OCI-LY7 (cell line): ENCODE measurements around the gene PRKCA. TPM values are rescaled to one million over a fixed set of nuclear protein-coding genes. Genes with fewer than 3 reads are reported as not detected.

ENCODE experiments used
- BruUV-seq: library from RNA; stranded (reverse); fragments of 400-500 nt; replicated peaks from 2 replicates; lab custom pipeline; 2021; lab: Mats Ljungman, UMichigan
- CTCF ChIA-PET: fragments of 300-600 bp; sonication (Branson Sonifier 250); formaldehyde crosslinking; loops from one replicate; lab custom pipeline; 2022; ENCODE audit warnings: antibody characterized with exemption; ENCODE audit not compliant: unreplicated experiment; lab: Charles Lee
- POLR2A ChIA-PET: fragments of 300-600 bp; sonication (Branson Sonifier 250); formaldehyde crosslinking; loops from one replicate; lab custom pipeline; 2022; ENCODE audit warnings: antibody characterized with exemption; lab: Charles Lee
- DNase-seq: peaks from one replicate; pipeline ENCODE4 v3.0.0-alpha.2; 2015; ENCODE audit warnings: low spot score
- H2AFZ ChIP-seq: fragments of 200-600 bp; sonication (generic), shearing (Covaris generic); 2 replicates; pipeline ENCODE4 v1.6.1; 2014; ENCODE audit warnings: mild to moderate bottlenecking, antibody characterized with exemption, low read length, moderate library complexity
- H3K27ac ChIP-seq: fragments of 200-600 bp; sonication (generic); 2 replicates; pipeline ENCODE4 v1.5.1; 2014; ENCODE audit warnings: mixed run types, low read depth, mild to moderate bottlenecking, moderate library complexity, low read length, inconsistent platforms; ENCODE audit not compliant: poor library complexity, severe bottlenecking
- H3K36me3 ChIP-seq: fragments of 200-600 bp; sonication (generic); 2 replicates; pipeline ENCODE4 v1.6.1; 2014; ENCODE audit warnings: mild to moderate bottlenecking, antibody characterized with exemption, low read length, moderate library complexity, mixed read lengths; ENCODE audit not compliant: insufficient read depth
- H3K4me1 ChIP-seq: fragments of 200-600 bp; sonication (generic); 2 replicates; pipeline ENCODE4 v1.5.1; 2014; ENCODE audit warnings: mild to moderate bottlenecking, low read length; ENCODE audit not compliant: insufficient read depth, poor library complexity, severe bottlenecking
- H3K4me2 ChIP-seq: fragments of 200-600 bp; sonication (generic); 2 replicates; pipeline ENCODE4 v1.6.1; 2014; ENCODE audit warnings: mild to moderate bottlenecking, low read length
- H3K4me3 ChIP-seq: fragments of 200-600 bp; sonication (generic); 2 replicates; pipeline ENCODE4 v1.5.1; 2014; ENCODE audit warnings: mild to moderate bottlenecking, low read depth, low read length; ENCODE audit not compliant: poor library complexity, severe bottlenecking
- H3K79me2 ChIP-seq: fragments of 200-600 bp; sonication (generic); 2 replicates; pipeline ENCODE4 v1.6.1; 2016; ENCODE audit warnings: low read depth, mild to moderate bottlenecking, low read length, moderate library complexity, mixed read lengths; ENCODE audit not compliant: insufficient read depth
- H3K9me2 ChIP-seq: fragments of 200-600 bp; sonication (generic); 2 replicates; pipeline ENCODE4 v1.6.1; 2016; ENCODE audit warnings: mild to moderate bottlenecking, low read length, mixed read lengths; ENCODE audit not compliant: insufficient read depth
- H3K9me3 ChIP-seq: fragments of 200-600 bp; sonication (generic); 2 replicates; pipeline ENCODE4 v1.6.1; 2014; ENCODE audit warnings: mild to moderate bottlenecking, mixed run types, low read length, mixed read lengths
- H4K20me1 ChIP-seq: fragments of 200-600 bp; sonication (generic); 2 replicates; pipeline ENCODE4 v1.6.1; 2014; ENCODE audit warnings: mild to moderate bottlenecking, antibody characterized with exemption, low read length, moderate library complexity, mixed read lengths; ENCODE audit not compliant: insufficient read depth
- EZH2phosphoT487 ChIP-seq: fragments of 200-600 bp; sonication (generic); IDR thresholded peaks from 2 replicates; pipeline ENCODE4 v1.6.1; 2018; ENCODE audit warnings: low read depth, borderline replicate concordance, mild to moderate bottlenecking, mixed run types, antibody characterized with exemption, low read length, moderate library complexity, mixed read lengths
- intact Hi-C: fragments of 100-400 bp; cut with micrococcal nuclease; formaldehyde crosslinking; loops from one replicate; pipeline ENCODE4 v1.10.0; 2022; ENCODE audit not compliant: unreplicated experiment
- total RNA-seq, 2 experiments: library from RNA; depleted of rRNA in 1 of 2; stranded (reverse); fragments of >200 nt in 1 of 2; shearing (Covaris generic) in 1 of 2; gene quantifications; 2 replicates each; pipeline ENCODE4 v1.2.3, GENCODE V29; 2014 to 2022
- TF ChIP-seq, protein P1 (sequence below): fragments of 200-600 bp; sonication (generic); conservative IDR thresholded peaks from 2 replicates; pipeline ENCODE4 v1.5.1; 2014; ENCODE audit warnings: mild to moderate bottlenecking, antibody characterized with exemption, low read length, moderate library complexity, mixed read lengths

PRKCA gene
- total RNA-seq, 2 experiments from 2014 or later = 6.6 to 32.1 TPM

- Histone ChIP-seq H3K9me2 (no peaks in the 10 kb centered on the region), H3K9me3 (no peaks in the 10 kb centered on the region), H3K79me2 (no peaks in the 10 kb centered on the region), H3K4me3 (no peak overlapping the region), H3K4me1 (no peaks in the 10 kb centered on the region), H3K36me3 (no peaks in the 10 kb centered on the region), H2AFZ (no peak overlapping the region), H3K27ac (no peak overlapping the region), H4K20me1 (no peaks in the 10 kb centered on the region), H3K4me2 (no peak overlapping the region)
- intact Hi-C loops = no loop called here
- POLR2A ChIA-PET = no interaction called here
- CTCF ChIA-PET = no interaction called here
- BruUV-seq = no TSS peak
- no peak for TF ChIP-seq EZH2phosphoT487
- TF ChIP-seq, protein P1, sequence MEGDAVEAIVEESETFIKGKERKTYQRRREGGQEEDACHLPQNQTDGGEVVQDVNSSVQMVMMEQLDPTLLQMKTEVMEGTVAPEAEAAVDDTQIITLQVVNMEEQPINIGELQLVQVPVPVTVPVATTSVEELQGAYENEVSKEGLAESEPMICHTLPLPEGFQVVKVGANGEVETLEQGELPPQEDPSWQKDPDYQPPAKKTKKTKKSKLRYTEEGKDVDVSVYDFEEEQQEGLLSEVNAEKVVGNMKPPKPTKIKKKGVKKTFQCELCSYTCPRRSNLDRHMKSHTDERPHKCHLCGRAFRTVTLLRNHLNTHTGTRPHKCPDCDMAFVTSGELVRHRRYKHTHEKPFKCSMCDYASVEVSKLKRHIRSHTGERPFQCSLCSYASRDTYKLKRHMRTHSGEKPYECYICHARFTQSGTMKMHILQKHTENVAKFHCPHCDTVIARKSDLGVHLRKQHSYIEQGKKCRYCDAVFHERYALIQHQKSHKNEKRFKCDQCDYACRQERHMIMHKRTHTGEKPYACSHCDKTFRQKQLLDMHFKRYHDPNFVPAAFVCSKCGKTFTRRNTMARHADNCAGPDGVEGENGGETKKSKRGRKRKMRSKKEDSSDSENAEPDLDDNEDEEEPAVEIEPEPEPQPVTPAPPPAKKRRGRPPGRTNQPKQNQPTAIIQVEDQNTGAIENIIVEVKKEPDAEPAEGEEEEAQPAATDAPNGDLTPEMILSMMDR = no peak
- no peak for DNase-seq
Measured at GRCh38 chr17:66514227-66514806, 211.9 kb downstream of the PRKCA start.

DNA sequence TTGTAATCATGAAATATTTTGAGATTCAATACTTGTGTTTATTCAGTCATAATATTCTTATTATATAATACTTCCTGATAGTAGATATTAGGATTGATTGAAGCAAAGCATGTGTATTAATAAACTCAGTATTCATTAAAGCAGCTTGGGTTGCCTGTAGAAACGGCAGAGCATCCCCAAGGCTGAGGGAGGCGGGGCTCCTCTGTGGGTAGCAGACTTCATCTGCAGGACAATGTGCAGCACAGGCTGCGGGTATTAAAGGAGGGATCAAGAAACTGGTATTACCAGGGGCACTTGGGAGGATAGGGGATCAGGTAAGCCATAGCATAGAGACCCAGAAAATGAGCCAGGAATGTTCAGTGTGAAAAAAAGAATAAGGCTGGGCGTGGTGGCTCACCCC lies 213.6 kb downstream of the PRKCA start:
- CTCF ChIA-PET = no interaction called here
- no peak for DNase-seq
- no peaks in the 10 kb centered on the region for H4K20me1 ChIP-seq
- H3K79me2 ChIP-seq = no peaks in the 10 kb centered on the region
- intact Hi-C loops = no loop called here
- no peaks in the 10 kb centered on the region for H3K9me2 ChIP-seq
- no peaks in the 10 kb centered on the region for H3K4me1 ChIP-seq
- H3K4me2 ChIP-seq = no peak overlapping the region
- POLR2A ChIA-PET = no interaction called here
- no peak overlapping the region for H2AFZ ChIP-seq
- TF ChIP-seq, protein P1 = no peak
- TF ChIP-seq EZH2phosphoT487 = no peak
- H3K4me3 ChIP-seq = no peak overlapping the region
- no peaks in the 10 kb centered on the region for H3K36me3 ChIP-seq
- BruUV-seq = no TSS peak
- H3K27ac ChIP-seq = no peak overlapping the region
- H3K9me3 ChIP-seq = no peaks in the 10 kb centered on the region

- Histone ChIP-seq H3K4me2 (no peak overlapping the region), H4K20me1 (no peaks in the 10 kb centered on the region), H3K4me1 (no peaks in the 10 kb centered on the region), H3K9me2 (no peaks in the 10 kb centered on the region), H3K9me3 (no peaks in the 10 kb centered on the region), H3K27ac (no peak overlapping the region), H3K79me2 (no peaks in the 10 kb centered on the region), H3K36me3 (no peaks in the 10 kb centered on the region), H2AFZ (no peak overlapping the region), H3K4me3 (no peak overlapping the region)
- no peak for DNase-seq
- CTCF ChIA-PET = no interaction called here
- no peak for TF ChIP-seq EZH2phosphoT487
- TF ChIP-seq, protein P1 = no peak
- BruUV-seq = no TSS peak
- intact Hi-C loops = no loop called here
- POLR2A ChIA-PET = interaction anchor here (0.6 to 1.9 kb wide), 3 partner anchors 22 to 32 kb away, joined by 3 to 6 read pairs (median 6); no protein-coding TSS in a partner anchor
Measured at GRCh38 chr17:66517336-66518009, 215.1 kb downstream of the PRKCA start.
